ENCODE measurements around the gene ATG16L1. TPM values are rescaled to one million over a fixed set of nuclear protein-coding genes. Genes with fewer than 3 reads are reported as not detected.

Gene ATG16L1
- total RNA-seq, 1 experiment from 2014 or later: 51.3 TPM

GRCh38 chr2:233290051-233290845 lies 38.8 kb downstream of the ATG16L1 start:
- DNase-seq (ENCODE audit: low read depth): no peak

GRCh38 chr2:233295891-233296290 lies 44.4 kb downstream of the ATG16L1 start:
- no peak for DNase-seq (ENCODE audit: low read depth)

GRCh38 chr2:233297076-233297475 lies 45.6 kb downstream of the ATG16L1 start:
- no peak for DNase-seq (ENCODE audit: low read depth)

- no peak for DNase-seq (ENCODE audit: low read depth)
Measured at GRCh38 chr2:233300401-233300800, 48.9 kb downstream of the ATG16L1 start.

- DNase-seq (ENCODE audit: low read depth): no peak
Measured at GRCh38 chr2:233301248-233301647, 49.8 kb downstream of the ATG16L1 start.

GRCh38 chr2:233301811-233302210 lies 50.3 kb downstream of the ATG16L1 start:
- no peak for DNase-seq (ENCODE audit: low read depth)

- DNase-seq (ENCODE audit: low read depth): no peak
Measured at GRCh38 chr2:233303252-233303651, 51.8 kb downstream of the ATG16L1 start.

- DNase-seq (ENCODE audit: low read depth): no peak
Measured at GRCh38 chr2:233307565-233307964, 56.1 kb downstream of the ATG16L1 start, which contains the start of gene SAG. TSS of gene SAG (plus strand) at chr2:233307816. CDS start at chr2:233309190, 1,374 bp downstream.

- peak; percentile 8 for DNase-seq (ENCODE audit: low read depth)
Measured at GRCh38 chr2:233311241-233311926, 59.9 kb downstream of the ATG16L1 start.

GRCh38 chr2:233312874-233313273 lies 61.4 kb downstream of the ATG16L1 start:
- no peak for DNase-seq (ENCODE audit: low read depth)

GRCh38 chr2:233314180-233314925 lies 62.9 kb downstream of the ATG16L1 start:
- DNase-seq (ENCODE audit: low read depth): no peak

GRCh38 chr2:233317196-233317943 lies 65.9 kb downstream of the ATG16L1 start:
- no peak for DNase-seq (ENCODE audit: low read depth)

- DNase-seq (ENCODE audit: low read depth): no peak
Measured at GRCh38 chr2:233319256-233319655, 67.8 kb downstream of the ATG16L1 start.

GRCh38 chr2:233320470-233320869 lies 69.0 kb downstream of the ATG16L1 start:
- DNase-seq (ENCODE audit: low read depth): no peak

GRCh38 chr2:233321166-233321565 lies 69.7 kb downstream of the ATG16L1 start:
- DNase-seq (ENCODE audit: low read depth): no peak

- no peak for DNase-seq (ENCODE audit: low read depth)
Measured at GRCh38 chr2:233323851-233324250, 72.4 kb downstream of the ATG16L1 start.

- DNase-seq (ENCODE audit: low read depth): no peak
Measured at GRCh38 chr2:233325256-233325655, 73.8 kb downstream of the ATG16L1 start.

- DNase-seq (ENCODE audit: low read depth): no peak
Measured at GRCh38 chr2:233325814-233326213, 74.3 kb downstream of the ATG16L1 start.

GRCh38 chr2:233326500-233326899 lies 75.0 kb downstream of the ATG16L1 start:
- DNase-seq (ENCODE audit: low read depth): no peak

GRCh38 chr2:233328922-233329321 lies 77.4 kb downstream of the ATG16L1 start:
- no peak for DNase-seq (ENCODE audit: low read depth)

GRCh38 chr2:233329489-233330135 lies 78.1 kb downstream of the ATG16L1 start:
- peak; percentile 83 for DNase-seq (ENCODE audit: low read depth)
